GM12873 (cell line): ENCODE data around the gene SLC7A11.

Experiments
- TF ChIP-seq, protein P1 (sequence below): IDR thresholded peaks from 2 replicates; pipeline ENCODE4 v1.5.1; 2012; ENCODE audit warnings: low read depth, mild to moderate bottlenecking, moderate library complexity, low read length, control low read depth; ENCODE audit not compliant: insufficient read depth; ENCODE audit errors: missing control alignments

SLC7A11 gene

DNA sequence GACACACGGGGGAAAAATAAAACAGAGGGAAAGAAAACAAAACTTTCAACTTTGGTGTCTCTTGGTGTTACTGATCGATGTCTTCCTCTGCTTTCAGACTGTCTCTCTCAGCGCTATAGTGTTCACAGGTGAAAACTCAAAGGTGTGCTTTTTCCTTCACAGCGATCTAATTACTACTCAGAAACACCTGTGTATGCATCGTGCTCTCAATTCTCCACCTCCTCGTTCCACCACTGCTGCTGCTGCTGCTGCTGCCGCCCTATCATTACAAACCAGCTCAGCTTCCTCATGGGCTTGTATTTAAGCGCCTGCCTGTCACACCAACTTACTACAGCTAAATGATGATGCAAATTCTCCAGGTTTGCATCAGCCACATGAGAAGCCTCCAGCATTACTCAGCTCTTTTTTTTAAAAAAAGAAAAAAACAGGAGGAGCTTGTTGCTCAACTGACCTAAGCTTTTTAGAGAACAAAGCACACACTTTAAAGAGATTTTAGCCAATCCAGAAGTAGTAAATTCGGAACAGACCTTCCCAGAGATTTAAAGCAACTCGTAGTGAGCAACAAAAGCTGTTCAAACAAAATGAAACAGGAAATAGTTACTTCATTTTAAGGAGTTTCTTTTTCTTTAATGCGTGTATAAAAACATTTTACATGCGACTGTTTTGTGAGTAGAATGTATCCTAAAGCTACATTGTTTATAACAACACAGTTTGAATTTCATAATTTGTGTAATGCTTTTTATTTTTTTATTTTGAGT lies at the start of gene SLC7A11:
Gene SLC7A11, minus strand, starts transcription at position 274 of the 758 bp plus-strand sequence. CDS start 280 bp downstream, outside the sequence.
- TF ChIP-seq, protein P1, sequence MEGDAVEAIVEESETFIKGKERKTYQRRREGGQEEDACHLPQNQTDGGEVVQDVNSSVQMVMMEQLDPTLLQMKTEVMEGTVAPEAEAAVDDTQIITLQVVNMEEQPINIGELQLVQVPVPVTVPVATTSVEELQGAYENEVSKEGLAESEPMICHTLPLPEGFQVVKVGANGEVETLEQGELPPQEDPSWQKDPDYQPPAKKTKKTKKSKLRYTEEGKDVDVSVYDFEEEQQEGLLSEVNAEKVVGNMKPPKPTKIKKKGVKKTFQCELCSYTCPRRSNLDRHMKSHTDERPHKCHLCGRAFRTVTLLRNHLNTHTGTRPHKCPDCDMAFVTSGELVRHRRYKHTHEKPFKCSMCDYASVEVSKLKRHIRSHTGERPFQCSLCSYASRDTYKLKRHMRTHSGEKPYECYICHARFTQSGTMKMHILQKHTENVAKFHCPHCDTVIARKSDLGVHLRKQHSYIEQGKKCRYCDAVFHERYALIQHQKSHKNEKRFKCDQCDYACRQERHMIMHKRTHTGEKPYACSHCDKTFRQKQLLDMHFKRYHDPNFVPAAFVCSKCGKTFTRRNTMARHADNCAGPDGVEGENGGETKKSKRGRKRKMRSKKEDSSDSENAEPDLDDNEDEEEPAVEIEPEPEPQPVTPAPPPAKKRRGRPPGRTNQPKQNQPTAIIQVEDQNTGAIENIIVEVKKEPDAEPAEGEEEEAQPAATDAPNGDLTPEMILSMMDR: no peak

DNA sequence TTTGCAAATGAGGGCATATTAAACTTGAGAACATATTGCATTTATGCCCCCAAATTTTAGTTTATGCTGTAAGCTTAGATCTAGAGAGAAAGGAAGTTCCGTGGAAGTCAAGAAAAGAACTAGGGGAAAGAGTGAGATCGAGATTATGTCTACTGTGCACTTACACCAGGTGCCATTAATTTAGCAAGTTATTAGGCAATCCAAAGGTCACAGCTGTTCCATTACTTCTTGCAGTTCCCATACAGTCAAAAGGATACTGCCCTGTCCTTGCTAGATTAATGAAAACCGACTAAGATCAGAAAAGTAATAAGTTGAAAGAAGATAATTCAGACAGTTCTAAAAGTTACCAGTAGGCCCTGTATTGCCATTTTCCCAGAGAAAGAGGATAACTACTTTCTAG lies 49.3 kb upstream of the SLC7A11 start:
- TF ChIP-seq, protein P1: no peak

GRCh38 chr4:138290805-138291204 lies 48.7 kb upstream of the SLC7A11 start:
- TF ChIP-seq, protein P1: no peak

DNA sequence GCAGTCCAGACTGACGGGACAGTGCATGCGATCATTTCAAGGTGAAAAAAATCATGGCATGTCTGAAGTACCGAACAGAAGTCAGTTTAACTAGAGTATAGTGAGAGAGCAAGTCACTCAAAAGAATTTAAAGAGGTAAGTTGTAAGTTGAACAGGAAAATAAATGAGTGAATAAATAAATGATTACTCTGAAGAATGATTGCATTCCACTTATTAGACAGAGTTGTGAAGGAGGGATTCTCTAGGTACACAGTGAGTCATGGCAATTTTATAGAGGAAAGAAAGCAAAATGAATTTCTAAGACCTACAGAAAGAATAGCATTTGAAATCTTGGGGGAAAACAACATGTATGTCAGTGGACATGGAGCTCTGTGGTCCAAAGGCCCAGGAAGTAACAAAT lies 37.1 kb upstream of the SLC7A11 start:
- TF ChIP-seq, protein P1: no peak

DNA sequence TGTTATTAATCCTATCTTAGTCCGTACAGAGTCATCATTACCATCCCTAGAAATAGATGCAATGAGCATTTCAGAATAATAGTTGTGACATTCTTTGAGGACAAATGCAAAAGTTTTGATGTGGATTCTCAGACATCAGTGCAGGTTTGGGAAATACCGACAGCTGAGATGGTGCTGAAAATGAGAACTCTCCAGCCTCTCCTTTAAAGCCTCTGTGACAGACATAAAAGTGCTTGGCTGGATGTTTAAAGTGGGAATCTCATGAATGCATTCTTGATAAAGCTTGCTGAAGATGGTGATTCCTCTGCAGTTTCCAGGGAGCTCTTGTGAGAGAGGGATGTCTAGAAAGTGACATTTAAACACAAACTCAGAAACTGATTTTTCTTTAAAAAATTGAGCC lies 35.0 kb upstream of the SLC7A11 start:
- TF ChIP-seq, protein P1: no peak

- TF ChIP-seq, protein P1: no peak
Observed at GRCh38 chr4:138275963-138276621, 33.9 kb upstream of the SLC7A11 start.

- TF ChIP-seq, protein P1: no peak
Observed at GRCh38 chr4:138275216-138275615, 33.1 kb upstream of the SLC7A11 start.
